Cardiac septum (tissue), 1 donor: ENCODE measurements around the gene DAAM1. TPM values are rescaled to one million over a fixed set of nuclear protein-coding genes. Genes with fewer than 3 reads are reported as not detected.

Source experiments
- DNase-seq: peaks from one replicate; pipeline ENCODE4 v3.0.0-alpha.2; 2020; ENCODE audit warnings: low spot score
- intact Hi-C: fragments of 100-400 bp; cut with DNase I; formaldehyde crosslinking; loops from one replicate; pipeline ENCODE4 v1.14.0; 2022
- total RNA-seq: library from RNA; stranded (reverse); fragmentation: NEBNext Ultra II Directional; extraction: Animal tissue kit (Norgen Biotek cat#: 25700); gene quantifications from one replicate; pipeline ENCODE4 v1.2.1, GENCODE V29; 2021
- donor health status: DM: no; HTN: no; CAD: no.

DAAM1 gene
- total RNA-seq, 1 donor from 2014 or later = 83.8 TPM

- DNase-seq = no peak
- intact Hi-C loops = loop anchor here (5.0 kb wide), 2 partner anchors 58 to 177 kb away; no protein-coding TSS in a partner anchor
Measured at GRCh38 chr14:59185676-59186075, 2.8 kb upstream of the DAAM1 start.

DNA sequence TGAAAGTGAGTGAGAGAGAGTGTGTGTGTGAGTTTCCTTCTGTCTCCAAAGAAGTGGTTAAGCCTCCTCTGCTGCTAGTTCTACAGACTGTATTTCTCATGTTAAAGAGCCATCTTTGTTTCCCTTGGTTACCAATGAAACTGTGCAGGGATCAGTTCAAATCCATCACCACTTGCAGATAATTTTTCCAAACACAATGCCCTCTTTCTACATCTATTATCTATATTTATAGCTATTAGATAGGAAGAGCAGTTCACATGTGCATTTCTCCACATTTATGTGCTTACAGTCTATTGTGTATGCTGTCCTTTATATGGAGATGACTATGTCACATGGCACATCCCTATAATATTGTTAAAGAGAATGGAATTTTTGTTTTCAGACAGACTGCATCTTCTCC, 2.2 kb upstream of the DAAM1 start:
- no peak for DNase-seq
- intact Hi-C loops = loop anchor here (5.0 kb wide), 2 partner anchors 59 to 176 kb away; no protein-coding TSS in a partner anchor

- no peak for DNase-seq
- intact Hi-C loops = loop anchor here (5.0 kb wide), 2 partner anchors 60 to 175 kb away; no protein-coding TSS in a partner anchor
Measured at GRCh38 chr14:59187118-59187517, 1.3 kb upstream of the DAAM1 start.

DNA sequence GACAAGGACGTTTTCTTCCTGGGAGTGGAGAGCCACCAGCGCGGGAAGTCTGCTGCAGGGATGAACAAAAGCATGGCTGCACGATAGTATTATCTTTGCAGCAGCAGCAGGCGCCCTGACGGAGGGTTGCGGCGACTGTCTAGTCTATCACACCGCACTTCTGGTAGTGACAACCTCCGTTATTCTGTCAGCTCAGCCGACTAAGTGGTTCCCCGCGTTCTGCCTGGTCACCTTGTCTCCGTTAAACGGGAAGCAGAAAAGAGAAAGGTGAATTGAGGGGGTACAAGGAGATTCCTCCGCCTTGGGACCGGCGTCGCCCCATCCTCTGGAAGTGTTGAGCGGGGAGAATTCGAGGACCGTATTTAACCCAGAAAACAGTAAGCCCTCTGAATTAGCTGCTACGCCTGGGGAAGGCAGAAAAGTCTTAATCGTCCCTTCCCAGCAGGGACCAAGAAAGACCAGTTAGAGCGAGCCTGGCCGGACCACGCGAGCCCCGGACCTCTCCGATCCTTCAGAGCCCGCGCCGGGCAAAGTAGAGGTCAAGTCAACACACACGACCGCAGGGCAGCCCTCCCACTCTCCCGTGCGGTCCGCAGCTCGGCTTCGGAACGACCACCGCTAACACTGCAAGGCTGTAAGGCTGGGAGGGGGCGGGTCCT, 536 bp upstream of the DAAM1 start:
- intact Hi-C loops = loop anchor here (2.0 to 5.0 kb wide), 3 partner anchors 61 to 235 kb away; no protein-coding TSS in a partner anchor
- peak; percentile 77 for DNase-seq

- DNase-seq = peak; percentile 78
- intact Hi-C loops = loop anchor here (2.0 to 5.0 kb wide), 3 partner anchors 62 to 234 kb away; no protein-coding TSS in a partner anchor
Measured at GRCh38 chr14:59189091-59189785, 771 bp downstream of the DAAM1 start.

GRCh38 chr14:59189786-59190368, 1.4 kb downstream of the DAAM1 start:
- intact Hi-C loops = loop anchor here (2.0 to 5.0 kb wide), 5 partner anchors 37 to 233 kb away; no protein-coding TSS in a partner anchor
- peak; percentile 89 for DNase-seq

DNA sequence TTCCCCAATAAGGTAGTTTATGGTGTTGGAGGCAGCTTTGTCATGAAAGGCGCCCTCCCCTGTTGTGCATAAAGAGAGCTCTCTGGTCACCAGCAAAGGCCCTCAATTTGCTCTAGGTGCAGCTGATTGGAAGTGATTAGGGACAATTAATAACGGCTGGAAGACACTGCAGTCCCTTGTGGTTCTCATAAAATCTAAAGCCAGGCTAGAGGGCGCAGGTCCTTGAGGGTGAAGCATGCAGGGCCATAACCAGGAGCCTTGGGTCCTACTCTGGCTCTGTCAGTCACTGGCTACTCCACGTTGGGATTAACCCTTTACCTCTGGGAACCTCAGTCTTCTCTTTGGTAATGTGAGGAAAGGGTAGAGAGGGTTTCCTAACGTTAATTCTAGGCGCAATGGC, 1.9 kb downstream of the DAAM1 start:
- intact Hi-C loops = loop anchor here (5.0 kb wide), 2 partner anchors 37 to 117 kb away; no protein-coding TSS in a partner anchor
- no peak for DNase-seq

- no peak for DNase-seq
- intact Hi-C loops = no loop called here
Measured at GRCh38 chr14:59195912-59196311, 7.4 kb downstream of the DAAM1 start.

- intact Hi-C loops = no loop called here
- no peak for DNase-seq
Measured at GRCh38 chr14:59197695-59198262, 9.3 kb downstream of the DAAM1 start.

DNA sequence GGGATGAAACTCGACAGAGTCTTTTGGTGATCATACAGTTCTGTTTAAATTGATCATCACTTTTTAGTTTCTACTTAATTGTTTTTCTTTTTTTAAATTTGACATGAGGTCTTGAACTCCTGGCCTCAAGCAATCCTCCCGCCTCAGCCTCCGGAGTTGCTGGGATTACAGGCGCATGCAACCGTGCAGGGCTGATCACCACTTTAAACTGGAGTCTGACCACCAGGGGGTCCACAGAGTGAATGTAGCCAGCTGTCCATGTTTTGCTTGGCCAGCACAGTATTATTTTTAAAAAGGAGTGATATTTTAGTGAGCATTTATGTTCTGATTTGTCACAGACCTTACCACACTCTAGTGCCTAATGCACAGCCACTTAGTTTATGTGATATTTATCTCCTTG, 10.7 kb downstream of the DAAM1 start:
- no peak for DNase-seq
- intact Hi-C loops = no loop called here

- intact Hi-C loops = no loop called here
Measured at GRCh38 chr14:59199614-59200013, 11.1 kb downstream of the DAAM1 start.

GRCh38 chr14:59200195-59200594, 11.7 kb downstream of the DAAM1 start:
- intact Hi-C loops = no loop called here
- DNase-seq = no peak

More at GRCh38 chr14:59199614-59200013, 11.1 kb downstream of the DAAM1 start:
- no peak for DNase-seq

DNA sequence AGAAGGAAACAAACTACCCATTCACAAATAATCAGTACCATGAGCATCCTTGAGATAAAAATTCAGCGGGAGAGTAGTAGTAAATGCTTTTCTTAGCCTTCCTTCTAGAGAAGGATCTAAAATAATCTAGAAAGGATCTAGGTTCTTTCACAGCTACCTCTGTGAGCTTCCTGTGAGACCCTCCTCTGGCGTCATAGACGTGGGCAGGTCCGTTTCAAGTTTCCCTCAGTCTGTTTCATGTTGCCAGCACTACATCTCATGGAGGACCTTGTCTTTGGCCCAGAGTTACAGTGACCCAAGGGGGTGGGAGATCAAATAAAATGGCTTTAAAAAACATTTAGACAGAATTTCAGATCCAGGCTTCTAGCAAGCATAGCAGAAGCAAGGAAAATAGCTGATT, 13.6 kb downstream of the DAAM1 start:
- DNase-seq = no peak
- intact Hi-C loops = no loop called here

DNA sequence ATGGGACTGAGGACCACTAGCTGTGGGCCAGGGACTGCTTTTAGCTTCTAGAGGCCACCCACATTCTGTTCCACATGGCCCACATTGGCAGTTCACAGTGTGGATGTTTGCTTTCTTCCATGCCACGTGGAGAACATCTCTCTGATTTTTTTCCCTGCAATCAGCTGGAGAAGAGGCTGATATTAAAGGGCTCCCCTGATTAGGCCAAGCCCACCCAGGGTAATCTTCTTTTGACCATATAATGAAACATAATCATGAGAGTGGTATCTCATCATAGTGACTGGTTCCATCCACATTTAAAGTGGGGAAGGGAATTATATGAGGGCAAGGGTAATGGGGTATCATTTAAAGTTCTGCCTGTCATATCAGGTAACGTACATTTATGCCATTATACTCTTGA, 15.8 kb downstream of the DAAM1 start:
- intact Hi-C loops = no loop called here
- no peak for DNase-seq

- DNase-seq = no peak
- intact Hi-C loops = no loop called here
Measured at GRCh38 chr14:59206892-59207291, 18.4 kb downstream of the DAAM1 start.

DNA sequence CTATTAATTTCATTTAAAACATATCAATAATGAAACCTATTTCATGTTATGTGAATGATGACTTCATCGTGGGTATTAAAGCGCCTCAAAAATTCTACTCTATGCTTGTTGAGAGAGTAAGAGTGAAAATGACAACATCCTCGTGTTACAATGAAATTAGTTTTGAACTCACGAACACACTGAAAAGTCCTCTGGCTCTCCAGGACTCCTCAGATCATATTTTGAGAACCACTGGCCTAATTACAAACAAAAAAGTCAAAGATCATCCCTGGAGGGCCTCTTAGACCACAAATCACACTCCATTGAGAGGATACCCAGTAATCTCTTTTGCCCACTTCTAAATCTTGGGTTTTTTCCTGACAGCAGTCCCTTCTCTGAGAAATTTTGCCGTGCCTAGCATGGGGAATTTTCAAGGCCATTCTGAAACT, 19.1 kb downstream of the DAAM1 start:
- intact Hi-C loops = no loop called here
- DNase-seq = no peak

DNA sequence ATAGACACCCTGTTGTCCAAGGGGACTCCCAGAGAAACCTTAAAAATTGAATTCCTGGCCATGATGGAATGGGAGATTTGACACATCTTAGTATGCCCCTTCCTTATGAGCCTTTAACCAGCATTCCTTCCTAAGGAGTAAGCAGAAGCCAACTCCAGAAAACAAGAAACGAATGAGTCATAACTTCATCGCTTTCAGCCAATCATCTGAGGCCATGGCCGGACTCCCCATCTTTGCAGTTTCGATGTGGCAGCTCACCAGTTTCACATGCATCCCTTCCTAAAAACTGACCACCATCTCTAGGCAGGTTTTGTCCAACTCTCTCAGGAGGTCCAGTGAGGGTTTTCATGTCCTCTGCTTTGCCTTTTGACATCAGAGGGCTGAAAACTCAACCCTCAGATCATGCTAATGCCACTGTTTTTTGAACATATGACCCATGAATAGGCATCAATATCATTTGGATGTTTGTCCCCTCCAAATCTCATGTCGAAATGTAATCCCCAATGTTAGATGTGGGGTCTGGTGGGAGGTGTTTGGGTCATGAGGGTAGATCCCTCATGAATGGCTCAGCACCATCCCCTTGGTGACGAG, 19.9 kb downstream of the DAAM1 start:
- intact Hi-C loops = no loop called here

DNA sequence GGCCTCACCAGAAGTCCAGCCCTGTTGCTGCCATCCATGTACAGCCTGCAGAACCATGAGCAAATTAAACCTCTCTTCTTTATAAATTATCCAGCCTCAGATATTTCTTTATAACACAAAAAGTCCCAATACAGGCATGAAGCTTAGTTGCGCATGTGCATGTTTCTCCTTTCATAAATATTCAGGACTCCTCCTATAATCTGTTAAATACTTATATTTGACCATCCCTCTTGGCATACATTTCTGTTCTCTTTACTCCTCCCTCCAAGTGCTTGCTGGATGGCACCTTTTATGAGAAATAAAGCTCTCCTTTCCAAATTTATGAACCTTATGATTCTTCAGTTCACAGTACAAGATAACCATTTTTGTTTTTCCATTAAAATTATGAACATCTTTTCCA, 20.5 kb downstream of the DAAM1 start:
- intact Hi-C loops = no loop called here
- DNase-seq = no peak

More for the DNA sequence above, 19.9 kb downstream of the DAAM1 start:
- no peak for DNase-seq

GRCh38 chr14:59210621-59211020, 22.2 kb downstream of the DAAM1 start:
- intact Hi-C loops = no loop called here
- DNase-seq = no peak
